IMR-90 (cell line): ENCODE results near the gene PTPRN2. TPM values are rescaled to one million over a fixed set of nuclear protein-coding genes. Genes with fewer than 3 reads are reported as not detected.

ENCODE experiments used
- ATAC-seq: fragments of 200-7000 bp; cut with Tn5 transposase; 2 replicates; pipeline ENCODE4 v1.9.1; 2020; ENCODE audit warnings: low read depth, mild to moderate bottlenecking, moderate library complexity
- BruUV-seq: library from RNA; stranded (reverse); fragments of 400-500 nt; replicated peaks from 2 replicates; lab custom pipeline; 2021; lab: Mats Ljungman, UMichigan
- CTCF ChIA-PET: fragments of 300-600 bp; formaldehyde crosslinking; extraction: SDS; loops from one replicate; lab custom pipeline; 2021; ENCODE audit warnings: antibody characterized with exemption; lab: Yijun Ruan, JAX
- POLR2A ChIA-PET: fragments of 300-600 bp; sonication (Branson Sonifier 250); formaldehyde crosslinking; loops from one replicate; lab custom pipeline; 2022; ENCODE audit warnings: antibody characterized with exemption; ENCODE audit not compliant: unreplicated experiment; lab: Charles Lee
- DNase-seq: peaks from one replicate; pipeline ENCODE4 v3.0.0; 2013
- H2AFZ ChIP-seq: replicated peaks from 2 replicates; pipeline ENCODE3; 2013; ENCODE audit warnings: low read length, mild to moderate bottlenecking; ENCODE audit not compliant: poor library complexity
- H2AK5ac ChIP-seq: 2 replicates; pipeline ENCODE4 v1.6.1; 2013; ENCODE audit warnings: low read depth, low read length, inconsistent platforms
- H2AK9ac ChIP-seq: replicated peaks from 2 replicates; pipeline ENCODE3; 2013; ENCODE audit warnings: mild to moderate bottlenecking, low read depth, low read length, moderate library complexity; ENCODE audit not compliant: poor library complexity
- H2BK120ac ChIP-seq: 2 replicates; pipeline ENCODE4 v1.6.1; 2013; ENCODE audit warnings: low read depth, low read length, inconsistent platforms
- H2BK15ac ChIP-seq: 3 replicates; pipeline ENCODE4 v1.6.1; 2013; ENCODE audit warnings: low read depth, low read length, inconsistent platforms
- H2BK20ac ChIP-seq: 2 replicates; pipeline ENCODE4 v1.6.1; 2013; ENCODE audit warnings: low read depth, mild to moderate bottlenecking, inconsistent platforms, low read length, moderate library complexity
- H2BK5ac ChIP-seq: 2 replicates; pipeline ENCODE4 v1.6.1; 2013; ENCODE audit warnings: mild to moderate bottlenecking, low read depth, low read length, inconsistent platforms; ENCODE audit not compliant: poor library complexity, severe bottlenecking
- H3K14ac ChIP-seq: replicated peaks from 2 replicates; pipeline ENCODE4 v1.6.1; 2013; ENCODE audit warnings: low read depth, low read length, inconsistent platforms
- H3K18ac ChIP-seq: 2 replicates; pipeline ENCODE4 v1.6.1; 2013; ENCODE audit warnings: low read depth, low read length, control low read depth
- H3K23ac ChIP-seq: 2 replicates; pipeline ENCODE4 v1.6.1; 2013; ENCODE audit warnings: low read depth, low read length, inconsistent platforms
- H3K27ac ChIP-seq: 2 replicates; pipeline ENCODE4 v1.5.1; 2013; ENCODE audit warnings: mild to moderate bottlenecking, control low read depth, low read length; ENCODE audit not compliant: insufficient read depth
- H3K27me3 ChIP-seq: 2 replicates; pipeline ENCODE4 v1.6.1; 2013; ENCODE audit warnings: low read length; ENCODE audit not compliant: control insufficient read depth, insufficient read depth
- H3K36me3 ChIP-seq: 2 replicates; pipeline ENCODE4 v1.6.1; 2013; ENCODE audit warnings: low read length, mixed read lengths; ENCODE audit not compliant: control insufficient read depth, insufficient read depth
- H3K4ac ChIP-seq: 2 replicates; pipeline ENCODE4 v1.6.1; 2013; ENCODE audit warnings: low read depth, low read length, inconsistent platforms
- H3K4me1 ChIP-seq: 2 replicates; pipeline ENCODE4 v1.6.1; 2013; ENCODE audit warnings: low read length, mixed read lengths; ENCODE audit not compliant: control insufficient read depth, insufficient read depth
- H3K4me2 ChIP-seq: 2 replicates; pipeline ENCODE4 v1.6.1; 2013; ENCODE audit warnings: low read depth, mild to moderate bottlenecking, control low read depth, low read length, moderate library complexity
- H3K4me3 ChIP-seq: 2 replicates; pipeline ENCODE4 v1.5.1; 2013; ENCODE audit warnings: low read depth, mild to moderate bottlenecking, control low read depth, low read length, moderate library complexity; ENCODE audit not compliant: insufficient read depth
- H3K56ac ChIP-seq: 2 replicates; pipeline ENCODE4 v1.6.1; 2013; ENCODE audit warnings: low read length, inconsistent platforms; ENCODE audit not compliant: insufficient read depth; ENCODE audit errors: extremely low read depth
- H3K79me1 ChIP-seq, 2 experiments: 2 replicates each; pipeline ENCODE4 v1.6.1; 2013; ENCODE audit warnings: low read length in 2 of 2, inconsistent platforms in 1 of 2, low read depth in 1 of 2
- H3K9ac ChIP-seq: 2 replicates; pipeline ENCODE4 v1.6.1; 2013; ENCODE audit warnings: low read depth, low read length, control low read depth
- H3K9me1 ChIP-seq: 2 replicates; pipeline ENCODE4 v1.6.1; 2013; ENCODE audit warnings: low read length, inconsistent platforms; ENCODE audit not compliant: insufficient read depth
- H3K9me3 ChIP-seq: 2 replicates; pipeline ENCODE4 v1.6.1; 2013; ENCODE audit warnings: low read length; ENCODE audit not compliant: control insufficient read depth, insufficient read depth
- H4K20me1 ChIP-seq: 2 replicates; pipeline ENCODE4 v1.6.1; 2013; ENCODE audit warnings: low read length, inconsistent platforms; ENCODE audit not compliant: insufficient read depth
- H4K5ac ChIP-seq: 2 replicates; pipeline ENCODE4 v1.6.1; 2013; ENCODE audit warnings: mild to moderate bottlenecking, low read depth, low read length, control low read depth
- H4K8ac ChIP-seq, 2 experiments: 2 replicates each; pipeline ENCODE4 v1.6.1; 2013; ENCODE audit warnings: low read depth in 2 of 2, low read length in 2 of 2, control low read depth in 1 of 2, inconsistent platforms in 1 of 2
- H4K91ac ChIP-seq: 2 replicates; pipeline ENCODE4 v1.6.1; 2013; ENCODE audit warnings: low read depth, low read length, inconsistent platforms; ENCODE audit not compliant: insufficient read depth
- CTCF ChIP-seq: conservative IDR thresholded peaks from 2 replicates; pipeline ENCODE4 v1.5.1; 2012; ENCODE audit warnings: mild to moderate bottlenecking, low read depth, low read length, improper control_type of control experiment
- FOS ChIP-seq: fragments of 150-350 bp; IDR thresholded peaks from 2 replicates; pipeline ENCODE4 v1.6.1; 2016; ENCODE audit warnings: low read depth, low read length
- POLR2A ChIP-seq: IDR thresholded peaks from 2 replicates; pipeline ENCODE4 v1.6.1; 2012; ENCODE audit warnings: mild to moderate bottlenecking, low read depth, low read length
- RFX5 ChIP-seq: IDR thresholded peaks from 2 replicates; pipeline ENCODE4 v1.8.0; 2012; ENCODE audit warnings: low read depth, mild to moderate bottlenecking, low read length, moderate library complexity
- USF2 ChIP-seq: fragments of 150-350 bp; IDR thresholded peaks from 2 replicates; pipeline ENCODE4 v1.6.1; 2017; ENCODE audit warnings: mild to moderate bottlenecking, antibody characterized with exemption, low read length, low read depth
- WGBS, 2 experiments: methylation state at CpG; one replicate each; pipeline versions ENCODE4 v1.1.5 to v1.1.7; 2013; ENCODE audit warnings: missing lambda C conversion rate in 2 of 2; ENCODE audit not compliant: insufficient read length in 1 of 2; ENCODE audit errors: extremely low coverage in 2 of 2; 5-methylcytosine and 5-hydroxymethylcytosine counted together
- dilution Hi-C: fragments of 300-500 bp; cut with HindIII; formaldehyde crosslinking; loops from one replicate; pipeline ENCODE4 v1.14.3; 2018; ENCODE audit warnings: low sequenced_read_pairs; ENCODE audit not compliant: unreplicated experiment
- in situ Hi-C: fragments of 300-500 bp; cut with MboI; formaldehyde crosslinking; loops from 3 replicates; pipeline ENCODE4 v1.14.3; 2019; ENCODE audit warnings: low sequenced_read_pairs, inconsistent platforms, mixed read lengths
- intact Hi-C: fragments of 100-400 bp; cut with micrococcal nuclease; formaldehyde crosslinking; loops from 2 replicates; pipeline ENCODE4 v1.10.0; 2022
- polyA plus RNA-seq, 3 experiments: library from polyadenylated mRNA; depleted of rRNA; stranded (reverse); fragments of >200 nt; gene quantifications; 2 replicates each; pipeline ENCODE4 v1.2.3, GENCODE V29; 2012; ENCODE audit warnings: low replicate concordance in 1 of 3
- total RNA-seq: library from RNA; depleted of rRNA; stranded (reverse); fragments of >200 nt; gene quantifications from 2 replicates; pipeline ENCODE4 v1.2.3, GENCODE V29; 2012

Gene PTPRN2
- total and polyA plus RNA-seq, 2 of the 4 experiments (the other 2 are of a cell fraction) = 0.03 TPM; not detected in 1

- Histone ChIP-seq H2BK120ac (no peak overlapping the region), H2BK20ac (no peak overlapping the region), H4K91ac (no peak overlapping the region), H3K4ac (no peak overlapping the region), H3K9me3 (no peaks in the 10 kb centered on the region), H2AFZ (no peak overlapping the region), H3K23ac (no peak overlapping the region), H3K56ac (no peak overlapping the region), H3K9ac (no peak overlapping the region), H2BK15ac (no peak overlapping the region), H2BK5ac (no peak overlapping the region), H2AK9ac (no peak overlapping the region), H3K4me2 (no peak overlapping the region), H3K79me1 (no peaks in the 10 kb centered on the region), H3K36me3 (no peaks in the 10 kb centered on the region), H3K4me1 (no peaks in the 10 kb centered on the region; the same call in 1 of the 2 replicates), H4K20me1 (no peaks in the 10 kb centered on the region), H4K5ac (no peak overlapping the region), H3K27ac (no peak overlapping the region), H3K4me3 (no peak overlapping the region), H3K18ac (no peak overlapping the region), H3K9me1 (no peaks in the 10 kb centered on the region), H3K14ac (no peak overlapping the region), H2AK5ac (no peak overlapping the region), H4K8ac (no peak overlapping the region), H3K27me3 (peaks cover 34% of the 10 kb centered on the region)
- ATAC-seq (no peak), DNase-seq (no peak)
- BruUV-seq = no TSS peak
- in situ Hi-C loops (no loop called here), dilution Hi-C loops (no loop called here), intact Hi-C loops (no loop called here)
- TF ChIP-seq CTCF (no peak), USF2 (no peak), FOS (no peak), POLR2A (no peak), RFX5 (no peak)
- POLR2A ChIA-PET = no interaction called here
- CTCF ChIA-PET = no interaction called here
- WGBS, 2 experiments = 15% methylated on average over 4 of the region's 16 CpGs; no CpG with 5 or more reads in 1 of the 2 experiments
Measured at GRCh38 chr7:158588878-158589442, 1.3 kb upstream of the PTPRN2 start.
